ENCODE data around the gene STK25.

DNA sequence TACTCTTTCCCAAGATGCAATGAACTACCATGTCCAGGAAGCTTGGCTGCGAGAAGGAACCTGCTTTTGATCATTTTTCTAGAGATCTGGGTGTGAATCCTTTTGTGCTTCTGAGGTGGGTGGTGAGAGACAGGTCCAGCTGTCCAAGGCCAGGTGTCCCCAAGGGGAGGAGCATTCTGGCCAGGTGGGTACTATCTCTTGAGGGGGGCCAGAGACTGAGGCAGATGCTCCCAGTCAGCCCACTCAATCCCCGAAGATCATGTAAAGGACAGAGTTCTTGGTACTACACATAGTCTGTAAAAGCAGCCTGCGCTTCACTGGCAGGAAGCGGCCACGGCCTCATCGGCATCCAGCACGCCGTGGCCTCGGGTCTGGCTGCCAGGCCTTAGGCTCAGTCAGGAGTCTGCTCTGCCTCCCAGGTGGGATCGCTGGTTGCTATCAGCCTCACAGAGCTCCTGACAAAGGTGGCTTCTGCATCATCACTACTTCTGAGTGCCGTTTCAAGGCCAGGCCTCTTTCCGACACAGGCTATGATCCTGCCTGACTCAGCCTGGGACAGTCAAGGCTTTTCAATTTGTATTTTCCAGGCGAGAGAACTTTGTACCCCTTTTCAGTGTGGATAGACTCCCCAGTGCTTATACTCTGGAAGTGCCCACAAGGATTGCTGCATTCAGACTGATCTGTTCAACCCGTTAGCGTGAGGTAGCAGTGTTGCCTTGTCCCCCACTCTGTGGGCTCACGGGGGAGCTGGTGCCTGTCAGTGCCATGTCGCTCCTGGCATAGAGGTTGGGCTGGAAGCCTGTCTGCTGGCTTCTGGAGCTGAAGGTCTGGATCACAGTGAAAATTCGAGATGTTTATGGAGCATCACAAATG is 29.1 kb downstream of the STK25 start:
- TF ChIP-seq EZH2 (IDR thresholded peaks at IDR 0.05; ENCODE audit: borderline replicate concordance, insufficient read depth, low read depth, low read length, poor library complexity, severe bottlenecking): no peak
- TF ChIP-seq, protein P1, sequence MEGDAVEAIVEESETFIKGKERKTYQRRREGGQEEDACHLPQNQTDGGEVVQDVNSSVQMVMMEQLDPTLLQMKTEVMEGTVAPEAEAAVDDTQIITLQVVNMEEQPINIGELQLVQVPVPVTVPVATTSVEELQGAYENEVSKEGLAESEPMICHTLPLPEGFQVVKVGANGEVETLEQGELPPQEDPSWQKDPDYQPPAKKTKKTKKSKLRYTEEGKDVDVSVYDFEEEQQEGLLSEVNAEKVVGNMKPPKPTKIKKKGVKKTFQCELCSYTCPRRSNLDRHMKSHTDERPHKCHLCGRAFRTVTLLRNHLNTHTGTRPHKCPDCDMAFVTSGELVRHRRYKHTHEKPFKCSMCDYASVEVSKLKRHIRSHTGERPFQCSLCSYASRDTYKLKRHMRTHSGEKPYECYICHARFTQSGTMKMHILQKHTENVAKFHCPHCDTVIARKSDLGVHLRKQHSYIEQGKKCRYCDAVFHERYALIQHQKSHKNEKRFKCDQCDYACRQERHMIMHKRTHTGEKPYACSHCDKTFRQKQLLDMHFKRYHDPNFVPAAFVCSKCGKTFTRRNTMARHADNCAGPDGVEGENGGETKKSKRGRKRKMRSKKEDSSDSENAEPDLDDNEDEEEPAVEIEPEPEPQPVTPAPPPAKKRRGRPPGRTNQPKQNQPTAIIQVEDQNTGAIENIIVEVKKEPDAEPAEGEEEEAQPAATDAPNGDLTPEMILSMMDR (IDR thresholded peaks at IDR 0.05): no peak
